SU-DHL-6 (cell line): ENCODE measurements around the gene LMO7.

ENCODE experiments used
- H2AFZ ChIP-seq: fragments of 200-600 bp; sonication (generic); 2 replicates; pipeline ENCODE4 v1.6.1; 2014; ENCODE audit warnings: low read depth, mild to moderate bottlenecking, moderate library complexity, mixed read lengths, antibody characterized with exemption, low read length; ENCODE audit not compliant: severe bottlenecking
- H3F3A ChIP-seq: fragments of 200-600 bp; shearing (Covaris generic); 2 replicates; pipeline ENCODE4 v1.6.0; 2016; ENCODE audit warnings: antibody characterized with exemption, mild to moderate bottlenecking; ENCODE audit not compliant: insufficient read depth
- H3K27ac ChIP-seq: fragments of 200-600 bp; sonication (generic); 2 replicates; pipeline ENCODE4 v1.5.1; 2016; ENCODE audit warnings: low read depth, mild to moderate bottlenecking, low read length, moderate library complexity, mixed read lengths
- H3K27me3 ChIP-seq: fragments of 200-600 bp; sonication (generic), shearing (Covaris generic); 2 replicates; pipeline ENCODE4 v1.6.0; 2014; ENCODE audit warnings: mild to moderate bottlenecking, low read length
- H3K36me3 ChIP-seq: fragments of 200-600 bp; sonication (generic); 2 replicates; pipeline ENCODE4 v1.6.1; 2014; ENCODE audit warnings: mild to moderate bottlenecking, low read length, mixed read lengths
- H3K4me2 ChIP-seq: fragments of 300-600, 200-600 bp; shearing (Covaris generic), sonication (generic); 2 replicates; pipeline ENCODE4 v1.6.0; 2014; ENCODE audit warnings: low read length, low read depth, mild to moderate bottlenecking; ENCODE audit not compliant: poor library complexity, severe bottlenecking
- H3K4me3 ChIP-seq: fragments of 200-600 bp; sonication (generic); 2 replicates; pipeline ENCODE4 v1.5.1; 2014; ENCODE audit warnings: antibody characterized with exemption, low read length, mild to moderate bottlenecking, mixed read lengths; ENCODE audit not compliant: insufficient read depth, poor library complexity, severe bottlenecking
- H3K79me2 ChIP-seq: fragments of 200-600 bp; sonication (generic); 2 replicates; pipeline ENCODE4 v1.6.1; 2014; ENCODE audit warnings: mild to moderate bottlenecking, low read length, moderate library complexity; ENCODE audit not compliant: insufficient read depth
- H3K9ac ChIP-seq: fragments of 200-600 bp; sonication (generic); 2 replicates; pipeline ENCODE4 v1.7.0; 2014; ENCODE audit warnings: mild to moderate bottlenecking, low read length
- H3K9me2 ChIP-seq: fragments of 200-600 bp; sonication (generic); replicated peaks from 2 replicates; pipeline ENCODE4 v1.6.1; 2014; ENCODE audit warnings: low read length; ENCODE audit not compliant: insufficient read depth
- H3K9me3 ChIP-seq: fragments of 200-600 bp; sonication (generic); 2 replicates; pipeline ENCODE4 v1.6.1; 2014; ENCODE audit warnings: low read length, mixed read lengths; ENCODE audit not compliant: insufficient read depth
- H4K20me1 ChIP-seq: fragments of 200-600 bp; sonication (generic); 2 replicates; pipeline ENCODE4 v1.6.1; 2014; ENCODE audit warnings: low read depth, mild to moderate bottlenecking, antibody characterized with exemption, low read length, moderate library complexity, mixed read lengths
- EZH2phosphoT487 ChIP-seq: fragments of 200-600 bp; sonication (generic), shearing (Covaris generic); conservative IDR thresholded peaks from 2 replicates; pipeline ENCODE4 v1.6.1; 2018; ENCODE audit warnings: mild to moderate bottlenecking, antibody characterized with exemption, low read length, moderate library complexity, mixed read lengths
- TF ChIP-seq, protein P1 (sequence below): fragments of 200-600 bp; sonication (generic); IDR thresholded peaks from one replicate; pipeline ENCODE4 v1.5.1; 2017; ENCODE audit warnings: antibody characterized with exemption, mild to moderate bottlenecking, low read length, moderate library complexity; ENCODE audit not compliant: insufficient read depth, poor library complexity, severe bottlenecking

The LMO7 gene

DNA sequence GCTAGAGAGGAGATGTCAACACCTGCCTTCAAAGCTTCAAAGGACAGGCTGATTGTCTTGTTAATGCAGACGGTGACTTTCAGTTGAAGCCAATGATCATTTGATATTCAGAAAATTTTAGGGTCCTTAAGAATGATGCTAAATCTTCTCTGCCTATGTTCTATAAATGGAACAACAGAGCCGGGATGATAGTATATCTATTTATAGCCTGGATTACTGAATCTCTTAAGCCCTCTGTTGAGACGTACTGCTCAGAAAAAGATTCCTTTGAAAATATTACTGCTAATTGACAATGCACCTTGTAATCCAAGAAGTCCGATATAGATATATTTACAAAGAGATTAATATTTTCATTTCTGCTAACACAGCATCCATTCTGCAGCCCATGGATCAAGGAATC lies 35.8 kb upstream of the LMO7 start:
- Histone ChIP-seq H3K9ac (no peak overlapping the region), H3K79me2 (no peaks in the 10 kb centered on the region), H3K9me2 (no peaks in the 10 kb centered on the region), H4K20me1 (no peaks in the 10 kb centered on the region), H3K9me3 (no peaks in the 10 kb centered on the region), H3K27ac (no peak overlapping the region), H3K4me3 (no peak overlapping the region), H3K4me2 (no peak overlapping the region), H3K27me3 (no peaks in the 10 kb centered on the region), H3K36me3 (peaks cover 16% of the 10 kb centered on the region; the same call in 1 of the 2 replicates), H3F3A (no peaks in the 10 kb centered on the region), H2AFZ (no peak overlapping the region)
- TF ChIP-seq, protein P1, sequence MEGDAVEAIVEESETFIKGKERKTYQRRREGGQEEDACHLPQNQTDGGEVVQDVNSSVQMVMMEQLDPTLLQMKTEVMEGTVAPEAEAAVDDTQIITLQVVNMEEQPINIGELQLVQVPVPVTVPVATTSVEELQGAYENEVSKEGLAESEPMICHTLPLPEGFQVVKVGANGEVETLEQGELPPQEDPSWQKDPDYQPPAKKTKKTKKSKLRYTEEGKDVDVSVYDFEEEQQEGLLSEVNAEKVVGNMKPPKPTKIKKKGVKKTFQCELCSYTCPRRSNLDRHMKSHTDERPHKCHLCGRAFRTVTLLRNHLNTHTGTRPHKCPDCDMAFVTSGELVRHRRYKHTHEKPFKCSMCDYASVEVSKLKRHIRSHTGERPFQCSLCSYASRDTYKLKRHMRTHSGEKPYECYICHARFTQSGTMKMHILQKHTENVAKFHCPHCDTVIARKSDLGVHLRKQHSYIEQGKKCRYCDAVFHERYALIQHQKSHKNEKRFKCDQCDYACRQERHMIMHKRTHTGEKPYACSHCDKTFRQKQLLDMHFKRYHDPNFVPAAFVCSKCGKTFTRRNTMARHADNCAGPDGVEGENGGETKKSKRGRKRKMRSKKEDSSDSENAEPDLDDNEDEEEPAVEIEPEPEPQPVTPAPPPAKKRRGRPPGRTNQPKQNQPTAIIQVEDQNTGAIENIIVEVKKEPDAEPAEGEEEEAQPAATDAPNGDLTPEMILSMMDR = no peak
- TF ChIP-seq EZH2phosphoT487 = no peak

DNA sequence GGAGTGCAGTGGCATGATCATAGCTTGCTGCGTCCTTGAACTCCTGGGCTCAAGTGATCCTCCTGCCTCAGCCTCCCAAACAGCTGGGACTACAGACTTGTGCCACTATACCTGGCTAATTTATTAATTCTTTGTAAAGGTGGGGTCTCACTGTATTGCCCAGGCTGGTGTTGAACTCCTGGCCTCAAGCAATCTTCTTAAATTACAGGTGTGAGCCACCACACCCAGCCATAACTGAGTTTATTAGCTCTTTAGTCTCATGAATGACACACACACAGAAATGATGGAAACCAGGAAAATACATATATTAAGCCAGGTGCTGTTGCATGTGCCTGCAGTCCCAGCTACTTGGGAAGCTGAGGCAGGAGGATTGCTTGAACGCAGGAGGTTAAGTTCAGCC lies 33.1 kb upstream of the LMO7 start:
- no peaks in the 10 kb centered on the region for H3K27me3 ChIP-seq
- no peaks in the 10 kb centered on the region for H4K20me1 ChIP-seq
- H3K4me3 ChIP-seq = no peak overlapping the region
- no peaks in the 10 kb centered on the region for H3K9me3 ChIP-seq
- no peak overlapping the region for H3K9ac ChIP-seq
- no peak overlapping the region for H2AFZ ChIP-seq
- no peaks in the 10 kb centered on the region for H3F3A ChIP-seq
- no peak overlapping the region for H3K4me2 ChIP-seq
- no peaks in the 10 kb centered on the region for H3K79me2 ChIP-seq
- H3K36me3 ChIP-seq = peaks cover 16% of the 10 kb centered on the region; the same call in 1 of the 2 replicates
- H3K27ac ChIP-seq = no peak overlapping the region
- no peaks in the 10 kb centered on the region for H3K9me2 ChIP-seq
- no peak for TF ChIP-seq EZH2phosphoT487
- TF ChIP-seq, protein P1 = no peak

DNA sequence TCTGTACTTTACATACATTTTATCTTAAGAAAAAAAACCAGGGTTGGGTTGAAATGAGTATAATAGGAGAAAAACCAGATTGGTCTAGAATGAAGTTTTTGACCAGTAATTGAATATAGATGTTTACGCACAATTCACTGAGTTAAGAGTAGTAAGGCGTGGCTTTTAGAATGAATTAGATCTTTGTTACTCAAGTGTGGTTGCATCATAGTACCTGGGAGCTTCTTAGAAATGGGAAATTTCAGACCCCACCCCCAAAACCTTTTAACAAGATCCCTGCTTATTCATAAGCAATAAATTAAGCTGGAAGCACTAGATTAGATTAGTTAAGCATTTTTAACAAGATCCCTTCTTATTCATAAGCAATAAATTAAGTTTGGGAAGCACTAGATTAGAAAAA lies 28.7 kb upstream of the LMO7 start:
- Histone ChIP-seq H3F3A (no peaks in the 10 kb centered on the region; the same call in 1 of the 2 replicates), H3K27me3 (no peaks in the 10 kb centered on the region), H3K9ac (no peak overlapping the region), H3K4me2 (no peak overlapping the region), H3K4me3 (no peak overlapping the region), H2AFZ (no peak overlapping the region), H3K36me3 (peaks cover 16% of the 10 kb centered on the region; the same call in 1 of the 2 replicates), H3K79me2 (no peaks in the 10 kb centered on the region), H3K9me2 (no peaks in the 10 kb centered on the region), H3K9me3 (no peaks in the 10 kb centered on the region), H3K27ac (no peak overlapping the region), H4K20me1 (no peaks in the 10 kb centered on the region)
- no peak for TF ChIP-seq EZH2phosphoT487
- TF ChIP-seq, protein P1 = no peak

DNA sequence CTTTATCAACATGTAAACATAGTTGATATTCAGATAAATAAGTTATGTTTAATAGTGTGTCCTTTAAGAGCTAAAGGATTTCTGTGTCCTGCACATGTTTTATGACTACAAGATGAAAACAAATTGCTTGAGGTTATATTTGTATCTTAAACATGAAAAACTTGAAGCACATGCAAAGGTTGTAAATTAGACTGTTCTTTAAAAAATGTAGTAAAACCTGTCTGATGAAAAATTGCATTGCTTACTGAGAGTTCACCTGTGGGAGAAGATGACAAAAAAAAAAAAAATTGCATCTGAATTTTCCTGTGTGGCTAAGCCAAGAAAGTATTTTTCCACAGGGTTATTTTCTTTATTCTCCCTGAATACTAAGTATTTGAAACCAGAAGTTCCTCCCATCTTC lies 25.7 kb upstream of the LMO7 start:
- H3F3A ChIP-seq = no peaks in the 10 kb centered on the region; the same call in 1 of the 2 replicates
- H3K79me2 ChIP-seq = no peaks in the 10 kb centered on the region
- peaks cover 5% of the 10 kb centered on the region; the same call in 1 of the 2 replicates for H3K36me3 ChIP-seq
- H3K9me2 ChIP-seq = no peaks in the 10 kb centered on the region
- TF ChIP-seq, protein P1 = no peak
- TF ChIP-seq EZH2phosphoT487 = no peak
- no peaks in the 10 kb centered on the region for H3K9me3 ChIP-seq
- no peak overlapping the region for H3K4me3 ChIP-seq
- no peak overlapping the region for H2AFZ ChIP-seq
- no peak overlapping the region for H3K27ac ChIP-seq
- no peak overlapping the region for H3K9ac ChIP-seq
- no peaks in the 10 kb centered on the region for H4K20me1 ChIP-seq
- no peak overlapping the region for H3K4me2 ChIP-seq
- no peaks in the 10 kb centered on the region for H3K27me3 ChIP-seq
